K562 (cell line): Measurements from ENCODE around the gene TDRKH.

Experiments
- FOXA3 ChIP-seq, 2 experiments: fragments of 450-650 bp in 1 of 2; sonication (generic) in 1 of 2; formaldehyde crosslinking; IDR thresholded peaks in 1 of 2; conservative IDR thresholded peaks in 1 of 2; 2 replicates each; pipeline versions ENCODE4 v1.4.0 to v1.8.0; 2020 to 2022; ENCODE audit warnings: mild to moderate bottlenecking in 2 of 2, missing genetic modification reagents in 1 of 2
- KLF16 ChIP-seq: IDR thresholded peaks from 2 replicates; pipeline ENCODE4 v1.6.1; 2016; ENCODE audit warnings: antibody characterized with exemption
- NR3C1 ChIP-seq: sonication (generic); formaldehyde crosslinking; IDR thresholded peaks from 2 replicates; pipeline ENCODE4 v1.8.1; 2022; ENCODE audit warnings: missing genetic modification reagents
- ZBTB9 ChIP-seq: fragments of 450-650 bp; formaldehyde crosslinking; IDR thresholded peaks from 2 replicates; pipeline ENCODE4 v1.4.0; 2020; ENCODE audit warnings: mild to moderate bottlenecking, moderate library complexity
- ZNF589 ChIP-seq: fragments of 200-800 bp; sonication (Bioruptor generic); IDR thresholded peaks from 2 replicates; pipeline ENCODE4 v1.6.1; 2016; ENCODE audit warnings: low read depth, missing genetic modification characterization, missing compliant biosample characterization
- TF ChIP-seq, protein P1 (sequence below): fragments of 200-800 bp; sonication (Bioruptor generic); IDR thresholded peaks from 2 replicates; pipeline ENCODE4 v1.6.1; 2016; ENCODE audit warnings: missing genetic modification characterization, missing compliant biosample characterization
- TF ChIP-seq, protein P2 (sequence below), 3 experiments: IDR thresholded peaks in 2 of 3; conservative IDR thresholded peaks in 1 of 3; 2 replicates each; pipeline ENCODE4 v1.5.1; 2011 to 2012; ENCODE audit warnings: low read length in 3 of 3, mild to moderate bottlenecking in 3 of 3, control low read depth in 2 of 3, improper control_type of control experiment in 1 of 3, inconsistent platforms in 1 of 3, low read depth in 1 of 3, mixed read lengths in 1 of 3, moderate library complexity in 1 of 3; ENCODE audit not compliant: insufficient read depth in 2 of 3

GRCh38 chr1:151831256-151831591 lies 40.9 kb upstream of the TDRKH start:
- TF ChIP-seq ZNF589 (CRISPR knock-in tag): no peak
- TF ChIP-seq NR3C1 (CRISPR knock-in tag): no peak
- TF ChIP-seq ZBTB9: no peak
- TF ChIP-seq, protein P1, sequence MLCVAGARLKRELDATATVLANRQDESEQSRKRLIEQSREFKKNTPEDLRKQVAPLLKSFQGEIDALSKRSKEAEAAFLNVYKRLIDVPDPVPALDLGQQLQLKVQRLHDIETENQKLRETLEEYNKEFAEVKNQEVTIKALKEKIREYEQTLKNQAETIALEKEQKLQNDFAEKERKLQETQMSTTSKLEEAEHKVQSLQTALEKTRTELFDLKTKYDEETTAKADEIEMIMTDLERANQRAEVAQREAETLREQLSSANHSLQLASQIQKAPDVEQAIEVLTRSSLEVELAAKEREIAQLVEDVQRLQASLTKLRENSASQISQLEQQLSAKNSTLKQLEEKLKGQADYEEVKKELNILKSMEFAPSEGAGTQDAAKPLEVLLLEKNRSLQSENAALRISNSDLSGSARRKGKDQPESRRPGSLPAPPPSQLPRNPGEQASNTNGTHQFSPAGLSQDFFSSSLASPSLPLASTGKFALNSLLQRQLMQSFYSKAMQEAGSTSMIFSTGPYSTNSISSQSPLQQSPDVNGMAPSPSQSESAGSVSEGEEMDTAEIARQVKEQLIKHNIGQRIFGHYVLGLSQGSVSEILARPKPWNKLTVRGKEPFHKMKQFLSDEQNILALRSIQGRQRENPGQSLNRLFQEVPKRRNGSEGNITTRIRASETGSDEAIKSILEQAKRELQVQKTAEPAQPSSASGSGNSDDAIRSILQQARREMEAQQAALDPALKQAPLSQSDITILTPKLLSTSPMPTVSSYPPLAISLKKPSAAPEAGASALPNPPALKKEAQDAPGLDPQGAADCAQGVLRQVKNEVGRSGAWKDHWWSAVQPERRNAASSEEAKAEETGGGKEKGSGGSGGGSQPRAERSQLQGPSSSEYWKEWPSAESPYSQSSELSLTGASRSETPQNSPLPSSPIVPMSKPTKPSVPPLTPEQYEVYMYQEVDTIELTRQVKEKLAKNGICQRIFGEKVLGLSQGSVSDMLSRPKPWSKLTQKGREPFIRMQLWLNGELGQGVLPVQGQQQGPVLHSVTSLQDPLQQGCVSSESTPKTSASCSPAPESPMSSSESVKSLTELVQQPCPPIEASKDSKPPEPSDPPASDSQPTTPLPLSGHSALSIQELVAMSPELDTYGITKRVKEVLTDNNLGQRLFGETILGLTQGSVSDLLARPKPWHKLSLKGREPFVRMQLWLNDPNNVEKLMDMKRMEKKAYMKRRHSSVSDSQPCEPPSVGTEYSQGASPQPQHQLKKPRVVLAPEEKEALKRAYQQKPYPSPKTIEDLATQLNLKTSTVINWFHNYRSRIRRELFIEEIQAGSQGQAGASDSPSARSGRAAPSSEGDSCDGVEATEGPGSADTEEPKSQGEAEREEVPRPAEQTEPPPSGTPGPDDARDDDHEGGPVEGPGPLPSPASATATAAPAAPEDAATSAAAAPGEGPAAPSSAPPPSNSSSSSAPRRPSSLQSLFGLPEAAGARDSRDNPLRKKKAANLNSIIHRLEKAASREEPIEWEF: no peak
- TF ChIP-seq, protein P2, sequence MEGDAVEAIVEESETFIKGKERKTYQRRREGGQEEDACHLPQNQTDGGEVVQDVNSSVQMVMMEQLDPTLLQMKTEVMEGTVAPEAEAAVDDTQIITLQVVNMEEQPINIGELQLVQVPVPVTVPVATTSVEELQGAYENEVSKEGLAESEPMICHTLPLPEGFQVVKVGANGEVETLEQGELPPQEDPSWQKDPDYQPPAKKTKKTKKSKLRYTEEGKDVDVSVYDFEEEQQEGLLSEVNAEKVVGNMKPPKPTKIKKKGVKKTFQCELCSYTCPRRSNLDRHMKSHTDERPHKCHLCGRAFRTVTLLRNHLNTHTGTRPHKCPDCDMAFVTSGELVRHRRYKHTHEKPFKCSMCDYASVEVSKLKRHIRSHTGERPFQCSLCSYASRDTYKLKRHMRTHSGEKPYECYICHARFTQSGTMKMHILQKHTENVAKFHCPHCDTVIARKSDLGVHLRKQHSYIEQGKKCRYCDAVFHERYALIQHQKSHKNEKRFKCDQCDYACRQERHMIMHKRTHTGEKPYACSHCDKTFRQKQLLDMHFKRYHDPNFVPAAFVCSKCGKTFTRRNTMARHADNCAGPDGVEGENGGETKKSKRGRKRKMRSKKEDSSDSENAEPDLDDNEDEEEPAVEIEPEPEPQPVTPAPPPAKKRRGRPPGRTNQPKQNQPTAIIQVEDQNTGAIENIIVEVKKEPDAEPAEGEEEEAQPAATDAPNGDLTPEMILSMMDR (IDR thresholded peaks at IDR 0.05 in 2 of 3, conservative IDR thresholded peaks at IDR 0.05 in 1 of 3; ENCODE audit: insufficient read depth in 2 of 3, low read depth in 1 of 3, low read length in 3 of 3): no peak
- TF ChIP-seq KLF16: no peak
- TF ChIP-seq FOXA3 (CRISPR knock-in tag; conservative IDR thresholded peaks at IDR 0.05 in 1 of 2, IDR thresholded peaks at IDR 0.05 in 1 of 2): no peak
